SH-SY5Y (cell line): ENCODE results near the gene SLC16A9.

Experiments used
- GATA2 ChIP-seq: IDR thresholded peaks from 2 replicates; pipeline ENCODE4 v1.6.1; 2011; ENCODE audit warnings: mild to moderate bottlenecking, low read depth, low read length
- GATA3 ChIP-seq: IDR thresholded peaks from 2 replicates; pipeline ENCODE4 v1.6.1; 2011; ENCODE audit warnings: low read depth, mild to moderate bottlenecking, low read length, moderate library complexity

DNA sequence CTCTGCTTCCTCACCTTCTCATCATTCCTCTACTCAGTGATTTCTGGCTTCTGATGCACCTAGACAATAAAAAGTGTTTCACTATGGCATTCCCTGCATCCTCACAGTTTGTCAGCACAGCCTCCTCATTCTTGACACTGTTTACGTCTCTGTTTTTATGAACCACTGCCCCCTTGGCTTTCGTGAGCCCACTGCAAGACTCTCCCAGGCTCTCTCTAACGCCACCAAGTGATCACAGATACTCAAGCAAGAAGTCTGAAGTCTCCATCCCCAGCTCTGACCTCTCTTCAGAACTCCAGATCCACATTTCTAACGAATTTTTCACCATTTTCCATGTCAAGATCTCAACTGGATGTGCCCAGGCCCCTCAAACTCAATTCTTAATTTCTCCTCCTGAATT, 8.9 kb downstream of the SLC16A9 start:
- no peak for TF ChIP-seq GATA2
- no peak for TF ChIP-seq GATA3
